GM12878 (cell line): ENCODE results near the gene PKD1L1. TPM values are rescaled to one million over a fixed set of nuclear protein-coding genes. Genes with fewer than 3 reads are reported as not detected.

Experiments
- BACH1 ChIP-seq: fragments of 450-650 bp; IDR thresholded peaks from 2 replicates; pipeline ENCODE4 v1.6.1; 2017; ENCODE audit warnings: mild to moderate bottlenecking, borderline replicate concordance
- HDGF ChIP-seq: fragments of 450-650 bp; IDR thresholded peaks from 2 replicates; pipeline ENCODE4 v1.6.1; 2016; ENCODE audit warnings: antibody characterized with exemption
- IRF3 ChIP-seq: fragments of 450-650 bp; IDR thresholded peaks from 2 replicates; pipeline ENCODE4 v1.6.1; 2014; ENCODE audit warnings: mild to moderate bottlenecking
- NBN ChIP-seq: fragments of 450-650 bp; IDR thresholded peaks from 2 replicates; pipeline ENCODE4 v1.6.1; 2016
- SKIL ChIP-seq: fragments of 450-650 bp; IDR thresholded peaks from 2 replicates; pipeline ENCODE4 v1.6.1; 2017; ENCODE audit warnings: mild to moderate bottlenecking, low read depth, inconsistent platforms; ENCODE audit not compliant: poor library complexity, severe bottlenecking
- SUPT20H ChIP-seq: IDR thresholded peaks from 2 replicates; pipeline ENCODE4 v1.6.1; 2011; ENCODE audit warnings: low read depth, mild to moderate bottlenecking, low read length, moderate library complexity, borderline replicate concordance; ENCODE audit not compliant: control insufficient read depth
- TAF1 ChIP-seq: IDR thresholded peaks from 2 replicates; pipeline ENCODE4 v1.6.1; 2011; ENCODE audit warnings: mild to moderate bottlenecking, low read depth, low read length, borderline replicate concordance
- YY1 ChIP-seq: IDR thresholded peaks from 2 replicates; pipeline ENCODE4 v1.6.1; 2011; ENCODE audit warnings: low read depth, mild to moderate bottlenecking, low read length
- ZZZ3 ChIP-seq: IDR thresholded peaks from 2 replicates; pipeline ENCODE4 v1.6.1; 2011; ENCODE audit warnings: low read depth; ENCODE audit not compliant: control insufficient read depth, insufficient read length
- polyA plus RNA-seq, 11 experiments: library from polyadenylated mRNA; depleted of rRNA in 4 of 11; unstranded in 6 of 11; stranded (reverse) in 5 of 11; fragments of >200 nt; fragmentation: Nextera tagmentation in 4 of 11; fragmentation: Illumina TruSeq in 1 of 11; extraction: Ambion mirVana in 4 of 11; extraction: Trizol in 1 of 11; gene quantifications; 1 replicate in 1 of 11; 2 replicates in 10 of 11; pipeline versions ENCODE4 v1.2.1 to v1.2.3, GENCODE V29; 2011 to 2016; ENCODE audit warnings: inconsistent platforms in 2 of 11, missing spikeins in 2 of 11, low read depth in 1 of 11
- total RNA-seq, 4 experiments: library from RNA; depleted of rRNA in 3 of 4; stranded (reverse); fragments of >200 nt in 3 of 4; fragmentation: Illumina TruSeq in 1 of 4; extraction: Trizol in 1 of 4; gene quantifications; 2 replicates each; pipeline versions ENCODE4 v1.2.1 to v1.2.3, GENCODE V29; 2013 to 2021
- TF ChIP-seq, protein P1 (sequence below): IDR thresholded peaks from 2 replicates; pipeline ENCODE4 v1.6.1; 2011; ENCODE audit warnings: borderline replicate concordance, low read depth, mild to moderate bottlenecking, moderate library complexity, low read length; ENCODE audit not compliant: insufficient read depth, poor library complexity, severe bottlenecking
- TF ChIP-seq, protein P2 (sequence below): fragments of 450-650 bp; formaldehyde crosslinking; IDR thresholded peaks from 2 replicates; pipeline ENCODE4 v1.5.0; 2022; ENCODE audit warnings: mild to moderate bottlenecking, missing genetic modification characterization
- TF ChIP-seq, protein P3 (sequence below): fragments of 150-350 bp; IDR thresholded peaks from 2 replicates; pipeline ENCODE4 v1.6.1; 2016; ENCODE audit warnings: low read depth, low read length
- TF ChIP-seq, protein P4 (sequence below): IDR thresholded peaks from 2 replicates; pipeline ENCODE4 v1.6.1; 2012; ENCODE audit warnings: mild to moderate bottlenecking, low read depth, low read length

Gene PKD1L1
- total and polyA plus RNA-seq, 10 of the 15 experiments (the other 5 are each of a cell fraction or from before 2014, with no cell fraction given): under 0.01 to 0.05 (median 0.02) TPM; not detected in 3

DNA sequence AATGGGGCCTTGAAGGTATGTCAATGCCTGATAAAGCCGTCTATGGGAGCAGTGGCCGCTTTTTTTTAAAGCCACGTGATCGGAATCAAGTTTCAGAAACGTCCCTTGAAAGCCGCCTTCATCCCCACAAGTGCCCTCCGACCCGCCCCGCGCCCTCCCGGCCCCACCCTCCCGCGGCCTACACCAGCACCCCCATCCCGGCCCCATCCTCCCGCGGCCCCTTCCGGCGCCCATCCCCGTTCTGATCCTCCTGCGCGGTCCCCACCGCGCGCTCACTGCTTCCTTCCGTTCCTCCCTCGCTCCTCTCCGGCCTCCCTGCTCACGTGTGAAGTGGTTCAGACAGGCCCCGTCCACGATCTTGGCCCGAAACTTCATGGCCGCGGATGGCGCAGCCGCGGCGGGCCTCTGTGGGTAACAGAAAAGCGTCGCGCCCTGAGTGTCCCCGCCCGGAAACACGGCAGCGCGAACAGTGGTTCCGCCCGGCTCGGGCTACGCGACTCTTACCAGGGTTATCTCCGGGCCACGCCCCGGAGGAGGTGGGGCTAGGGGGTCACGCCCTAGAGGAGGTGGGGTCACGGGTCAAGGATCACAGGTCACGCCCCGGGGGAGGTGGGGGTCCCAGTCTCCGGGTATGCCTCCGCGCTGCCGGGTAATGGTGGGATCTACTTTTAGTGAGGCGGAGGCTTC, 31.0 kb upstream of the PKD1L1 start, which contains the start of gene HUS1 (continued):
- TF ChIP-seq SKIL (no peak), TAF1 (peak; percentile 91), YY1 (peak; percentile 93), ZZZ3 (no peak), NBN (peak; percentile 94), SUPT20H (no peak), IRF3 (no peak), BACH1 (peak; percentile 63; the same call in 1 of the 2 replicates), HDGF (peak; percentile 93)
- TF ChIP-seq, protein P1, sequence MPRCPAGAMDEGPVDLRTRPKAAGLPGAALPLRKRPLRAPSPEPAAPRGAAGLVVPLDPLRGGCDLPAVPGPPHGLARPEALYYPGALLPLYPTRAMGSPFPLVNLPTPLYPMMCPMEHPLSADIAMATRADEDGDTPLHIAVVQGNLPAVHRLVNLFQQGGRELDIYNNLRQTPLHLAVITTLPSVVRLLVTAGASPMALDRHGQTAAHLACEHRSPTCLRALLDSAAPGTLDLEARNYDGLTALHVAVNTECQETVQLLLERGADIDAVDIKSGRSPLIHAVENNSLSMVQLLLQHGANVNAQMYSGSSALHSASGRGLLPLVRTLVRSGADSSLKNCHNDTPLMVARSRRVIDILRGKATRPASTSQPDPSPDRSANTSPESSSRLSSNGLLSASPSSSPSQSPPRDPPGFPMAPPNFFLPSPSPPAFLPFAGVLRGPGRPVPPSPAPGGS: no peak
- TF ChIP-seq, protein P2, sequence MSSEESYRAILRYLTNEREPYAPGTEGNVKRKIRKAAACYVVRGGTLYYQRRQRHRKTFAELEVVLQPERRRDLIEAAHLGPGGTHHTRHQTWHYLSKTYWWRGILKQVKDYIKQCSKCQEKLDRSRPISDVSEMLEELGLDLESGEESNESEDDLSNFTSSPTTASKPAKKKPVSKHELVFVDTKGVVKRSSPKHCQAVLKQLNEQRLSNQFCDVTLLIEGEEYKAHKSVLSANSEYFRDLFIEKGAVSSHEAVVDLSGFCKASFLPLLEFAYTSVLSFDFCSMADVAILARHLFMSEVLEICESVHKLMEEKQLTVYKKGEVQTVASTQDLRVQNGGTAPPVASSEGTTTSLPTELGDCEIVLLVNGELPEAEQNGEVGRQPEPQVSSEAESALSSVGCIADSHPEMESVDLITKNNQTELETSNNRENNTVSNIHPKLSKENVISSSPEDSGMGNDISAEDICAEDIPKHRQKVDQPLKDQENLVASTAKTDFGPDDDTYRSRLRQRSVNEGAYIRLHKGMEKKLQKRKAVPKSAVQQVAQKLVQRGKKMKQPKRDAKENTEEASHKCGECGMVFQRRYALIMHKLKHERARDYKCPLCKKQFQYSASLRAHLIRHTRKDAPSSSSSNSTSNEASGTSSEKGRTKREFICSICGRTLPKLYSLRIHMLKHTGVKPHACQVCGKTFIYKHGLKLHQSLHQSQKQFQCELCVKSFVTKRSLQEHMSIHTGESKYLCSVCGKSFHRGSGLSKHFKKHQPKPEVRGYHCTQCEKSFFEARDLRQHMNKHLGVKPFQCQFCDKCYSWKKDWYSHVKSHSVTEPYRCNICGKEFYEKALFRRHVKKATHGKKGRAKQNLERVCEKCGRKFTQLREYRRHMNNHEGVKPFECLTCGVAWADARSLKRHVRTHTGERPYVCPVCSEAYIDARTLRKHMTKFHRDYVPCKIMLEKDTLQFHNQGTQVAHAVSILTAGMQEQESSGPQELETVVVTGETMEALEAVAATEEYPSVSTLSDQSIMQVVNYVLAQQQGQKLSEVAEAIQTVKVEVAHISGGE (CRISPR knock-in tag): peak; percentile 93
- TF ChIP-seq, protein P3, sequence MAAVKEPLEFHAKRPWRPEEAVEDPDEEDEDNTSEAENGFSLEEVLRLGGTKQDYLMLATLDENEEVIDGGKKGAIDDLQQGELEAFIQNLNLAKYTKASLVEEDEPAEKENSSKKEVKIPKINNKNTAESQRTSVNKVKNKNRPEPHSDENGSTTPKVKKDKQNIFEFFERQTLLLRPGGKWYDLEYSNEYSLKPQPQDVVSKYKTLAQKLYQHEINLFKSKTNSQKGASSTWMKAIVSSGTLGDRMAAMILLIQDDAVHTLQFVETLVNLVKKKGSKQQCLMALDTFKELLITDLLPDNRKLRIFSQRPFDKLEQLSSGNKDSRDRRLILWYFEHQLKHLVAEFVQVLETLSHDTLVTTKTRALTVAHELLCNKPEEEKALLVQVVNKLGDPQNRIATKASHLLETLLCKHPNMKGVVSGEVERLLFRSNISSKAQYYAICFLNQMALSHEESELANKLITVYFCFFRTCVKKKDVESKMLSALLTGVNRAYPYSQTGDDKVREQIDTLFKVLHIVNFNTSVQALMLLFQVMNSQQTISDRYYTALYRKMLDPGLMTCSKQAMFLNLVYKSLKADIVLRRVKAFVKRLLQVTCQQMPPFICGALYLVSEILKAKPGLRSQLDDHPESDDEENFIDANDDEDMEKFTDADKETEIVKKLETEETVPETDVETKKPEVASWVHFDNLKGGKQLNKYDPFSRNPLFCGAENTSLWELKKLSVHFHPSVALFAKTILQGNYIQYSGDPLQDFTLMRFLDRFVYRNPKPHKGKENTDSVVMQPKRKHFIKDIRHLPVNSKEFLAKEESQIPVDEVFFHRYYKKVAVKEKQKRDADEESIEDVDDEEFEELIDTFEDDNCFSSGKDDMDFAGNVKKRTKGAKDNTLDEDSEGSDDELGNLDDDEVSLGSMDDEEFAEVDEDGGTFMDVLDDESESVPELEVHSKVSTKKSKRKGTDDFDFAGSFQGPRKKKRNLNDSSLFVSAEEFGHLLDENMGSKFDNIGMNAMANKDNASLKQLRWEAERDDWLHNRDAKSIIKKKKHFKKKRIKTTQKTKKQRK: no peak
- TF ChIP-seq, protein P4, sequence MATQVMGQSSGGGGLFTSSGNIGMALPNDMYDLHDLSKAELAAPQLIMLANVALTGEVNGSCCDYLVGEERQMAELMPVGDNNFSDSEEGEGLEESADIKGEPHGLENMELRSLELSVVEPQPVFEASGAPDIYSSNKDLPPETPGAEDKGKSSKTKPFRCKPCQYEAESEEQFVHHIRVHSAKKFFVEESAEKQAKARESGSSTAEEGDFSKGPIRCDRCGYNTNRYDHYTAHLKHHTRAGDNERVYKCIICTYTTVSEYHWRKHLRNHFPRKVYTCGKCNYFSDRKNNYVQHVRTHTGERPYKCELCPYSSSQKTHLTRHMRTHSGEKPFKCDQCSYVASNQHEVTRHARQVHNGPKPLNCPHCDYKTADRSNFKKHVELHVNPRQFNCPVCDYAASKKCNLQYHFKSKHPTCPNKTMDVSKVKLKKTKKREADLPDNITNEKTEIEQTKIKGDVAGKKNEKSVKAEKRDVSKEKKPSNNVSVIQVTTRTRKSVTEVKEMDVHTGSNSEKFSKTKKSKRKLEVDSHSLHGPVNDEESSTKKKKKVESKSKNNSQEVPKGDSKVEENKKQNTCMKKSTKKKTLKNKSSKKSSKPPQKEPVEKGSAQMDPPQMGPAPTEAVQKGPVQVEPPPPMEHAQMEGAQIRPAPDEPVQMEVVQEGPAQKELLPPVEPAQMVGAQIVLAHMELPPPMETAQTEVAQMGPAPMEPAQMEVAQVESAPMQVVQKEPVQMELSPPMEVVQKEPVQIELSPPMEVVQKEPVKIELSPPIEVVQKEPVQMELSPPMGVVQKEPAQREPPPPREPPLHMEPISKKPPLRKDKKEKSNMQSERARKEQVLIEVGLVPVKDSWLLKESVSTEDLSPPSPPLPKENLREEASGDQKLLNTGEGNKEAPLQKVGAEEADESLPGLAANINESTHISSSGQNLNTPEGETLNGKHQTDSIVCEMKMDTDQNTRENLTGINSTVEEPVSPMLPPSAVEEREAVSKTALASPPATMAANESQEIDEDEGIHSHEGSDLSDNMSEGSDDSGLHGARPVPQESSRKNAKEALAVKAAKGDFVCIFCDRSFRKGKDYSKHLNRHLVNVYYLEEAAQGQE: 0 out of 2 replicates have a peak, but pooled peaks have one; percentile 13
